Subcutaneous adipose tissue (tissue), 4 donors: Measurements from ENCODE around the gene RNF152. TPM values are rescaled to one million over a fixed set of nuclear protein-coding genes. Genes with fewer than 3 reads are reported as not detected.

Experiments used
- total RNA-seq, 4 donors: library from RNA; depleted of rRNA; stranded (reverse); fragments of >200 nt; gene quantifications; one replicate each; pipeline ENCODE4 v1.1.0, GENCODE V29; 2016
- TF ChIP-seq, protein P1 (sequence below): fragments of 450-650 bp; IDR thresholded peaks from one replicate; pipeline ENCODE4 v1.5.1; 2016; ENCODE audit warnings: low read depth, mild to moderate bottlenecking, control low read depth, antibody characterized with exemption, moderate library complexity

Gene RNF152, protein sequence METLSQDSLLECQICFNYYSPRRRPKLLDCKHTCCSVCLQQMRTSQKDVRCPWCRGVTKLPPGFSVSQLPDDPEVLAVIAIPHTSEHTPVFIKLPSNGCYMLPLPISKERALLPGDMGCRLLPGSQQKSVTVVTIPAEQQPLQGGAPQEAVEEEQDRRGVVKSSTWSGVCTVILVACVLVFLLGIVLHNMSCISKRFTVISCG
- 10 to 100 TPM; 11.7 to 19.6 (median 17.0) TPM for total RNA-seq

DNA sequence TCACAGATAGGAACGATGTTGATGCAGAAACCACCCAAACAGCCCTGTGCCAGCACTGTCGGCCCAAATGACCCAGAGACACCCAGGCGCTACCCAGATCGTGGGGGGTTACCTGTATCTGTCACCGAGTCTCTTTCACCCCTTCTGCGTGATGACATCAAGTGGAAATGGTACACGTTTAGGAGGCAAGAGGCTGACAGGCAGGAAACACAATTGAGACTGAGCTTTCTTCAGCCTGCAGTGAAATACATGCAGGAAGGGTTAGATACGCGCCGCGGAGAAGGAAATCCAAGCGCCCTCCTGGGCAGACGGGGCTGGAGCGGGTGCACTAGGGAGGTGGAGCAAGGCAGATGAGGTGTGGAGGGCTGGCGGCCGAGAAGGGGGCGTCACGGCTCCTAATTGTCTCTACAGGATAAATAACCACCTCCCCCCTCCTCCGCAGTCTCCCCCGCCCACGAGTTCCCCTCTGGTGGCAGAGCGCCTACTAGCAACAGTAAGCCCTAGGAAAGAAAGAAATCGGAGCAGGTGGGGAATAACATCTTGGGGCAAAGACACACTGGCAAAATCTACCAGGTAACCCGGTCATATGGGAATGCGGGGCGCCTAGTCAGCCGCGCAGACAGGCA, at the start of gene RNF152:
Gene RNF152, minus strand, starts transcription at position 325 of the 626 bp plus-strand sequence. CDS start 76,544 bp downstream, outside the sequence.
- TF ChIP-seq, protein P1, sequence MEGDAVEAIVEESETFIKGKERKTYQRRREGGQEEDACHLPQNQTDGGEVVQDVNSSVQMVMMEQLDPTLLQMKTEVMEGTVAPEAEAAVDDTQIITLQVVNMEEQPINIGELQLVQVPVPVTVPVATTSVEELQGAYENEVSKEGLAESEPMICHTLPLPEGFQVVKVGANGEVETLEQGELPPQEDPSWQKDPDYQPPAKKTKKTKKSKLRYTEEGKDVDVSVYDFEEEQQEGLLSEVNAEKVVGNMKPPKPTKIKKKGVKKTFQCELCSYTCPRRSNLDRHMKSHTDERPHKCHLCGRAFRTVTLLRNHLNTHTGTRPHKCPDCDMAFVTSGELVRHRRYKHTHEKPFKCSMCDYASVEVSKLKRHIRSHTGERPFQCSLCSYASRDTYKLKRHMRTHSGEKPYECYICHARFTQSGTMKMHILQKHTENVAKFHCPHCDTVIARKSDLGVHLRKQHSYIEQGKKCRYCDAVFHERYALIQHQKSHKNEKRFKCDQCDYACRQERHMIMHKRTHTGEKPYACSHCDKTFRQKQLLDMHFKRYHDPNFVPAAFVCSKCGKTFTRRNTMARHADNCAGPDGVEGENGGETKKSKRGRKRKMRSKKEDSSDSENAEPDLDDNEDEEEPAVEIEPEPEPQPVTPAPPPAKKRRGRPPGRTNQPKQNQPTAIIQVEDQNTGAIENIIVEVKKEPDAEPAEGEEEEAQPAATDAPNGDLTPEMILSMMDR, result no peak

DNA sequence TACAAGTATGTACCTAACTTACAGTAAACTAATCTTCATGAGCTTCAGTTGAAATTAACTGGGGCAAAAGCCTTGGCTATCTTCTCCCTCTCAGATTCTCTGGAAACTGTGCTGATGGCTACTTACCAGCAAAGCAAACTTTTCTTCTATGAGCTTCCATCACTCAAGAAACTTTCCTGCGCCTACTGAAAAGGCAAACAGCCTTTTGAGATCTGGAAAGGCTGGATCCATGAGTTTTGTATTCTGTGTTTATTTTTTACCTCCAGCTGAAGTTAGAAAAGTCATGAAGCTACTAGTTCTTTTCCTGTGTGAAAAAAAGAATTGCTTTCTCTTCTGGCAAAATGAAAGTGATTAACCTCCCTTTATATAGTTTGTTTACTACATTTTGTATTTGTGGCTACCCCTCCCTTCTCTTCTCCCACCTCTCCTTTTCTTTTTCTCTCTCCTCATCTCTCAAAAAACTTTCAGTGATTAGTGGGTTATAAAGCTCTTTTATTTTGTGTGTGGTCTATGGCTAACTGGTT, 49.2 kb upstream of the RNF152 start:
- TF ChIP-seq, protein P1, result no peak

DNA sequence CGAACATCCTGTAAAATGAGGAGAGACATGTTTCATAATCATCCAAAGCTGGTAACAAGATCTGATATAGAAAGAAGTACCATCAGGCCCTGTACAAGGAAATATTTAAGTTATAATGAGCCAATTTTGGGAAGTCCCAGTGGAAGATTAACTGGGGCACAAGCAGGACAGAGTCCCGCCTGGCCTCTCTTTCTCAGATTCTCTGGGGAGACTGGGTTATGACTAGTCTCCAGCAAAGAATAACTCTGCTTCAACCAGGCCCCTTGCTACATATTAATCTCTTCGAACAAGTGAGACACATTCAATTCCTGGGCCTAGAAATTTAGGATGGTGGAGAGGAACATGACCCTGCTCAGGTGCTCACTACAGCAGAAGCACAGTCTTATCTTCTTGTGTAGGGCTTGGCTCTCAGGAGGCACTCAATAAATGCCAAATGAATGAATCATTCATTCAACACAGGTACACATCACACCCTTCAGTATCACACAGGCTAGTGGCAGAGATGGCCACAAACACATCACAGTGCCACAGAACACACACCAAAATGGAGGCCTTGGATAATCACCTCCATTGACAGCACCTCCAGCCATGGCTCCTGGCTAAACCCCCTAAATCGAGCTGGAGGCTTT, 46.4 kb upstream of the RNF152 start:
- TF ChIP-seq, protein P1, result no peak

DNA sequence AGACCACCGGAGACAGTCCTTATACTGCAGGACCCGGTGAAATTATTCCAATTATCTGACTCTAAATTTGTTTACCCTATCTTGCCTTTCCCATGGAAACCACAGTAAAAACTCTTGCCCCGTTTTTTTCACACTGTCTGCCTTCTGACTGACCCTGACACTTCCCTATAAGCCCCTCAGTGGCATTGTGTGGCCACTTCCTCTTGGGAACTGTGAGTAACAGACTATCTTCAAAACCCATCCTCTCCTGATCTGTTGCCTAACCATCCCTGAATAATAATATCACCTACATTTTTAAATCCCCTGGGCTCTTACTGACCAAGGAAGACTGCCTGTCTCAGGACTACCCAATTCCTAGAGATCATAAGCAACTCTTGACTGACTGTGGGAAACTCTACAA, 42.6 kb upstream of the RNF152 start:
- TF ChIP-seq, protein P1, result no peak

DNA sequence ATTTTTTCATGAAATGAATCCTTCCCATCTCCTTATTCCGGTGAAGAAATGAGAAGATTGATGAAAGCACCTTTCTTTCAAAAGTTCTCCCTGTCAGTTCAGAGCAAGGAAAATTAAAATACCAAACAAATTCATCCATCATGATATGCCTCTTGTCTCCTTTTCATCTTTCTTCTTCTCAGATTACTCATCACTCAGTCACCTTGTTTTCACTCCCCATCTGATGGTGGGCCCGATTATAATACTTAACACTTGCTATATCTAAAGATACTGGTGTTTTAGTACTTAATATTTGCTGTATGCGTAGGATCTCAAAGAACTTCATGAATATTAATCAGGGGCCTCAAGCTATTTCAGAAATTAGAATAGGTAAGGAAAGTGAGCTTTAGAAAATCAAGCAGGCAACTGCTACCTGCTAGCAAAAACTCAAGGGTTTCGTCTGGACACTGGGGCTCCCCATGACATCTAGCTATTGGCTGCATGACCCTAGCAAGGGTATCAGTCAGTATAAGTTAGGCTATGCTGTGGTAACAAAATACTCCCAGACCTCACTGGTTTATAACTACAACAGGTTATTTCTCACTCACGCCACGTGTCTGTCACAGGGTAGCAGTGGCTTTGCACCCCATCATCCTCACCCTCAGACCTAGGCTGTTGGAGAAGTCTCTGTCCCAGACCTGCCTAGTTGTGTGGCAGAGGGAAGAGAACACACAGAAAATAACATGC, 39.0 kb upstream of the RNF152 start:
- TF ChIP-seq, protein P1, result no peak

DNA sequence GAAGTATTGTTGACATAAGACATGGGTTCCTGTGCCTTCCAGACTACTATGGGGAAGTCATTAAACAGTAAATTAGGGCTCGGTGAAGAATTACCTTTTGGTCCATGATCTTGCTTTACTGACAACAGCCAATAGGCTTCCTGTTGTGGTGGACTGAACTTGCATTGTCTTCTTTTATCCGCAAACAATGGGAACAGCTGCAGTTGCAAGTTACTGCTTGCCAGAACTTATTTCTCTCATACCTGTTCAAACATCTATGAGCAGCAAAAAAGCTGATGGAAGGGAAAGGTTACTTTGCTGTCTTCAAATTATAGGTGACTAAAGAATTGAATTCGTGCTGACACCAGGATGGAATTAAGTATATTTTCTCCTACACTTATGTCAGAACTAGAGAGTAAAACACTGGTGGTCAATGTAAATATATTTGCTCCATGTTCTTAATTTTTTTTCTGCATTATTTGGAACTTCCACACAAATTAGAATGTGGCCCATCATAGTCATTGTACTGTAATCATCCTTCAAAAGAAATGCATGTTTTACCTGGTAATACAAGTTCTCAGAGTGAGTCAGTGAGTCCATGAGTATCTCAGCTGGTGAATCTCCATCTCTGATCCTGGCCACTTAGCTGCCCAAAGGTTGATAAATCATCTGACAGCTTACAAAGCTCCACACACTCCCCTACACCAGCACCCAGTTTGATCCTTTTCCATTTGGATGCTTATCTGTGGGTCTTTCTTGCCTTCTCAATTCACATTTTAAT, 37.3 kb upstream of the RNF152 start:
- TF ChIP-seq, protein P1, result no peak
